ENCODE measurements around the gene RBM44.

GRCh38 chr2:237859082-237859433 lies 60.5 kb downstream of the RBM44 start:
- TF ChIP-seq CTCF (IDR thresholded peaks at IDR 0.05; ENCODE audit: low read depth, low read length, missing input control) (no peak), TAF1 (conservative IDR thresholded peaks at IDR 0.05) (no peak)
